GM12878 (cell line): ENCODE measurements around the gene CENPP. TPM values are rescaled to one million over a fixed set of nuclear protein-coding genes. Genes with fewer than 3 reads are reported as not detected.

ENCODE experiments used
- ATAC-seq: fragments of 200-7000 bp; cut with Tn5 transposase; 3 replicates; pipeline ENCODE4 v1.9.1; 2020; ENCODE audit warnings: mild to moderate bottlenecking, moderate library complexity
- BruUV-seq: library from RNA; stranded (reverse); fragments of 400-500 nt; replicated peaks from 2 replicates; lab custom pipeline; 2021; lab: Mats Ljungman, UMichigan
- CTCF ChIA-PET: fragments of 300-600 bp; sonication (Branson Sonifier 250); formaldehyde crosslinking; extraction: SDS; loops from one replicate; lab custom pipeline; 2021; ENCODE audit warnings: inconsistent platforms; lab: Yijun Ruan, JAX
- POLR2A ChIA-PET: fragments of 350-600 bp; formaldehyde crosslinking; extraction: SDS; loops from one replicate; lab custom pipeline; 2021; ENCODE audit warnings: inconsistent platforms; lab: Charles Lee
- RAD21 ChIA-PET: fragments of 300-600 bp; sonication (Branson Sonifier 250); formaldehyde crosslinking; loops from one replicate; lab custom pipeline; 2023; ENCODE audit warnings: antibody characterized with exemption; ENCODE audit not compliant: unreplicated experiment; lab: Charles Lee
- SMC1A ChIA-PET: fragments of 300-600 bp; sonication (Branson Sonifier 250); formaldehyde crosslinking; loops from one replicate; lab custom pipeline; 2023; ENCODE audit not compliant: unreplicated experiment, uncharacterized antibody; lab: Charles Lee
- DNase-seq: peaks from one replicate; pipeline ENCODE4 v3.0.0-alpha.2; 2011; ENCODE audit warnings: low read depth, low spot score
- FAIRE-seq: peaks from 3 replicates; lab custom pipeline; 2011; peaks lifted over from hg19 to GRCh38; lab: Jason Lieb, UNC
- H2AFZ ChIP-seq: 2 replicates; pipeline ENCODE4 v1.6.0; 2011; ENCODE audit warnings: low read depth, low read length, control low read depth; ENCODE audit not compliant: control insufficient read depth
- H3K27ac ChIP-seq: 2 replicates; pipeline ENCODE4 v1.5.1; 2011; ENCODE audit warnings: control low read depth; ENCODE audit not compliant: control insufficient read depth, insufficient read depth
- H3K27me3 ChIP-seq, 2 experiments: replicated peaks in 1 of 2; 2 replicates each; pipeline versions ENCODE4 v1.6.0 to v1.6.1; 2011; ENCODE audit warnings: low read length in 1 of 2; ENCODE audit not compliant: control insufficient read depth in 2 of 2, insufficient read depth in 2 of 2
- H3K36me3 ChIP-seq, 2 experiments: 2 replicates each; pipeline ENCODE4 v1.5.1; 2011; ENCODE audit warnings: low read length in 1 of 2; ENCODE audit not compliant: control insufficient read depth in 2 of 2, insufficient read depth in 2 of 2
- H3K4me1 ChIP-seq: 2 replicates; pipeline ENCODE4 v1.6.1; 2011; ENCODE audit warnings: mild to moderate bottlenecking, low read length, moderate library complexity, mixed read lengths; ENCODE audit not compliant: control insufficient read depth, insufficient read depth
- H3K4me2 ChIP-seq: 2 replicates; pipeline ENCODE4 v1.6.0; 2011; ENCODE audit warnings: control low read depth; ENCODE audit not compliant: control insufficient read depth, insufficient read depth
- H3K4me3 ChIP-seq: fragments of 200-600 bp; sonication (generic); 2 replicates; pipeline ENCODE4 v1.5.1; 2016
- H3K79me2 ChIP-seq: 2 replicates; pipeline ENCODE4 v1.6.0; 2011; ENCODE audit warnings: low read length; ENCODE audit not compliant: control insufficient read depth, insufficient read depth
- H3K9ac ChIP-seq: 2 replicates; pipeline ENCODE4 v1.8.0; 2011; ENCODE audit warnings: low read length, control low read depth, mixed read lengths; ENCODE audit not compliant: control insufficient read depth, insufficient read depth
- H3K9me3 ChIP-seq: replicated peaks from 3 replicates; pipeline ENCODE4 v1.5.1; 2011; ENCODE audit warnings: mild to moderate bottlenecking, low read length; ENCODE audit not compliant: control insufficient read depth, insufficient read depth
- H4K20me1 ChIP-seq: 2 replicates; pipeline ENCODE4 v1.6.0; 2011; ENCODE audit not compliant: control insufficient read depth, insufficient read depth
- EP300 ChIP-seq, 2 experiments: fragments of 150-350 bp in 1 of 2; IDR thresholded peaks; 2 replicates each; pipeline ENCODE4 v1.6.1; 2011 to 2012; ENCODE audit warnings: low read depth in 2 of 2, low read length in 2 of 2, borderline replicate concordance in 1 of 2, improper control_type of control experiment in 1 of 2, inconsistent platforms in 1 of 2; ENCODE audit not compliant: control insufficient read depth in 1 of 2
- HDAC6 ChIP-seq: fragments of 200-600 bp; sonication (generic); IDR thresholded peaks from one replicate; pipeline ENCODE4 v1.8.0; 2017; ENCODE audit warnings: antibody characterized with exemption; ENCODE audit not compliant: unreplicated experiment
- HSF1 ChIP-seq: fragments of 150-350 bp; IDR thresholded peaks from 2 replicates; pipeline ENCODE4 v1.6.1; 2014; ENCODE audit warnings: mild to moderate bottlenecking, low read depth, low read length
- JUNB ChIP-seq: IDR thresholded peaks from 2 replicates; pipeline ENCODE4 v1.6.1; 2016; ENCODE audit warnings: antibody characterized with exemption, mild to moderate bottlenecking
- KAT2A ChIP-seq: conservative IDR thresholded peaks from 2 replicates; pipeline ENCODE4 v1.6.1; 2011; ENCODE audit warnings: low read depth, low read length; ENCODE audit not compliant: control insufficient read depth
- MEF2B ChIP-seq: fragments of 450-650 bp; IDR thresholded peaks from 2 replicates; pipeline ENCODE4 v1.6.1; 2018; ENCODE audit warnings: mild to moderate bottlenecking, moderate library complexity; ENCODE audit not compliant: partially characterized antibody, poor library complexity, severe bottlenecking
- NFXL1 ChIP-seq: fragments of 450-650 bp; IDR thresholded peaks from 2 replicates; pipeline ENCODE4 v1.6.1; 2017; ENCODE audit warnings: antibody characterized with exemption, mild to moderate bottlenecking, borderline replicate concordance
- PAX5 ChIP-seq: IDR thresholded peaks from 2 replicates; pipeline ENCODE4 v1.6.1; 2011; ENCODE audit warnings: low read depth, low read length, borderline replicate concordance
- PML ChIP-seq: IDR thresholded peaks from 2 replicates; pipeline ENCODE4 v1.6.1; 2012; ENCODE audit warnings: low read length, inconsistent platforms
- RELA ChIP-seq: fragments of 450-650 bp; IDR thresholded peaks from 2 replicates; pipeline ENCODE4 v1.8.0; 2014; ENCODE audit warnings: borderline replicate concordance; ENCODE audit not compliant: partially characterized antibody
- STAT3 ChIP-seq: IDR thresholded peaks from 2 replicates; pipeline ENCODE4 v1.6.1; 2011; ENCODE audit warnings: low read depth, low read length, improper control_type of control experiment
- ZNF217 ChIP-seq: fragments of 450-650 bp; IDR thresholded peaks from 2 replicates; pipeline ENCODE4 v1.6.1; 2017; ENCODE audit warnings: antibody characterized with exemption, mild to moderate bottlenecking
- WGBS: methylation state at CpG from one replicate; pipeline ENCODE4 v1.1.6; 2016; ENCODE audit warnings: low lambda C conversion rate; ENCODE audit not compliant: insufficient replicate concordance, insufficient coverage; ENCODE audit errors: missing lambda C conversion rate; 5-methylcytosine and 5-hydroxymethylcytosine counted together
- in situ Hi-C: fragments of 300-500 bp; cut with MboI; formaldehyde crosslinking; loops from 9 replicates; pipeline ENCODE4 v1.14.3; 2018; ENCODE audit warnings: mixed read lengths
- intact Hi-C: fragments of 100-400 bp; cut with micrococcal nuclease; formaldehyde crosslinking; loops from one replicate; pipeline ENCODE4 v1.14.2; 2022; ENCODE audit not compliant: unreplicated experiment
- polyA plus RNA-seq, 11 experiments: library from polyadenylated mRNA; depleted of rRNA in 4 of 11; unstranded in 6 of 11; stranded (reverse) in 5 of 11; fragments of >200 nt; fragmentation: Nextera tagmentation in 4 of 11; fragmentation: Illumina TruSeq in 1 of 11; extraction: Ambion mirVana in 4 of 11; extraction: Trizol in 1 of 11; gene quantifications; 1 replicate in 1 of 11; 2 replicates in 10 of 11; pipeline versions ENCODE4 v1.2.1 to v1.2.3, GENCODE V29; 2011 to 2016; ENCODE audit warnings: inconsistent platforms in 2 of 11, missing spikeins in 2 of 11, low read depth in 1 of 11
- total RNA-seq, 4 experiments: library from RNA; depleted of rRNA in 3 of 4; stranded (reverse); fragments of >200 nt in 3 of 4; fragmentation: Illumina TruSeq in 1 of 4; extraction: Trizol in 1 of 4; gene quantifications; 2 replicates each; pipeline versions ENCODE4 v1.2.1 to v1.2.3, GENCODE V29; 2013 to 2021
- TF ChIP-seq, protein P1 (sequence below): IDR thresholded peaks from 2 replicates; pipeline ENCODE4 v1.6.1; 2012; ENCODE audit warnings: improper control_type of control experiment, low read depth, low read length; ENCODE audit not compliant: insufficient replicate concordance
- TF ChIP-seq, protein P2 (sequence below): fragments of 450-650 bp; IDR thresholded peaks from 2 replicates; pipeline ENCODE4 v1.6.1; 2016; ENCODE audit warnings: mild to moderate bottlenecking

Gene CENPP
- total and polyA plus RNA-seq, 10 of the 15 experiments (the other 5 are each of a cell fraction or from before 2014, with no cell fraction given): 9.4 to 31.4 (median 19.8) TPM

DNA sequence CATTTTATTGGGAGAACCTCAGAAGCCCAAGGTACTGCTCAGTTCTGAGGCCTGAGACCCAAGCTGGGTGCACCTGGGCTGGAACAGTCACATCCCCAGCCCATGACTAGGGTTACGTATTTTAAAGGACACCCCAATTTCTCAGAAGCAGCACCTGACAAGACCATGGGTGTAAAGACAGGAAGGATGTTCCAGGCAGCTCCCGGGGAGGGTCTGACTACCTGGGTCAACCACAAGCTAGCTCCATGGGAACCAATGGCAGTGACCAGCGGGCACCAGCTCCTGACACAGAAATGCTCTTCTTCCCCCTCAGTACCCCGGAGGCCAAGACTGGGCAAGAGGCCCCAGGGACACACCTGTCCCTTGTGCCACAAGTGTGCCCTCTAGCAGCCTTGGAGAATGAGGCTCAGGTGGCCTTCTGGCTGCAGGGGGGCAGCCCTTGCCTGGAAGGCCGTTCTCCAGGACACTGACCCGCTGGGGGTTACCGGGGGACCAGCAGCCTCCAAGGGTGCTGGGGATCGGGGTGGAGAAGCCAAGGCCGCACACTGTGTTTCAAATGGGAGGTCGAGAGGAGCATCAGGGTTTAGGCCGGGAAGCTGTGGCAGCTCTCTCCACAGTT, 291.6 kb downstream of the CENPP start:
- ChIA-PET SMC1A (no interaction called here), CTCF (interaction anchor here (1.4 kb wide), 1 partner anchor 10 kb away, joined by 3 read pairs; no protein-coding TSS in a partner anchor), POLR2A (no interaction called here), RAD21 (no interaction called here)
- H3K4me2 ChIP-seq: no peak overlapping the region
- no peaks in the 10 kb centered on the region for H4K20me1 ChIP-seq
- H3K79me2 ChIP-seq: no peaks in the 10 kb centered on the region
- FAIRE-seq (no peak), ATAC-seq (no peak), DNase-seq (no peak)
- no peaks in the 10 kb centered on the region for H3K9me3 ChIP-seq
- H2AFZ ChIP-seq: no peak overlapping the region
- intact Hi-C loops (no loop called here), in situ Hi-C loops (no loop called here)
- H3K4me1 ChIP-seq: no peaks in the 10 kb centered on the region
- H3K36me3 ChIP-seq: peaks cover 18 to 23% of the 10 kb centered on the region in 2 experiments
- H3K27me3 ChIP-seq: no peaks in the 10 kb centered on the region
- H3K27ac ChIP-seq: no peak overlapping the region
- WGBS: 88% methylated on average over 11 of the region's 11 CpGs
- no TSS peak for BruUV-seq
- H3K4me3 ChIP-seq: no peak overlapping the region
- TF ChIP-seq, protein P1, sequence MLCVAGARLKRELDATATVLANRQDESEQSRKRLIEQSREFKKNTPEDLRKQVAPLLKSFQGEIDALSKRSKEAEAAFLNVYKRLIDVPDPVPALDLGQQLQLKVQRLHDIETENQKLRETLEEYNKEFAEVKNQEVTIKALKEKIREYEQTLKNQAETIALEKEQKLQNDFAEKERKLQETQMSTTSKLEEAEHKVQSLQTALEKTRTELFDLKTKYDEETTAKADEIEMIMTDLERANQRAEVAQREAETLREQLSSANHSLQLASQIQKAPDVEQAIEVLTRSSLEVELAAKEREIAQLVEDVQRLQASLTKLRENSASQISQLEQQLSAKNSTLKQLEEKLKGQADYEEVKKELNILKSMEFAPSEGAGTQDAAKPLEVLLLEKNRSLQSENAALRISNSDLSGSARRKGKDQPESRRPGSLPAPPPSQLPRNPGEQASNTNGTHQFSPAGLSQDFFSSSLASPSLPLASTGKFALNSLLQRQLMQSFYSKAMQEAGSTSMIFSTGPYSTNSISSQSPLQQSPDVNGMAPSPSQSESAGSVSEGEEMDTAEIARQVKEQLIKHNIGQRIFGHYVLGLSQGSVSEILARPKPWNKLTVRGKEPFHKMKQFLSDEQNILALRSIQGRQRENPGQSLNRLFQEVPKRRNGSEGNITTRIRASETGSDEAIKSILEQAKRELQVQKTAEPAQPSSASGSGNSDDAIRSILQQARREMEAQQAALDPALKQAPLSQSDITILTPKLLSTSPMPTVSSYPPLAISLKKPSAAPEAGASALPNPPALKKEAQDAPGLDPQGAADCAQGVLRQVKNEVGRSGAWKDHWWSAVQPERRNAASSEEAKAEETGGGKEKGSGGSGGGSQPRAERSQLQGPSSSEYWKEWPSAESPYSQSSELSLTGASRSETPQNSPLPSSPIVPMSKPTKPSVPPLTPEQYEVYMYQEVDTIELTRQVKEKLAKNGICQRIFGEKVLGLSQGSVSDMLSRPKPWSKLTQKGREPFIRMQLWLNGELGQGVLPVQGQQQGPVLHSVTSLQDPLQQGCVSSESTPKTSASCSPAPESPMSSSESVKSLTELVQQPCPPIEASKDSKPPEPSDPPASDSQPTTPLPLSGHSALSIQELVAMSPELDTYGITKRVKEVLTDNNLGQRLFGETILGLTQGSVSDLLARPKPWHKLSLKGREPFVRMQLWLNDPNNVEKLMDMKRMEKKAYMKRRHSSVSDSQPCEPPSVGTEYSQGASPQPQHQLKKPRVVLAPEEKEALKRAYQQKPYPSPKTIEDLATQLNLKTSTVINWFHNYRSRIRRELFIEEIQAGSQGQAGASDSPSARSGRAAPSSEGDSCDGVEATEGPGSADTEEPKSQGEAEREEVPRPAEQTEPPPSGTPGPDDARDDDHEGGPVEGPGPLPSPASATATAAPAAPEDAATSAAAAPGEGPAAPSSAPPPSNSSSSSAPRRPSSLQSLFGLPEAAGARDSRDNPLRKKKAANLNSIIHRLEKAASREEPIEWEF: no peak
- TF ChIP-seq ZNF217: no peak
- TF ChIP-seq NFXL1: no peak
- no peak for TF ChIP-seq PAX5
- TF ChIP-seq HSF1: no peak
- TF ChIP-seq PML: no peak
- TF ChIP-seq, protein P2, sequence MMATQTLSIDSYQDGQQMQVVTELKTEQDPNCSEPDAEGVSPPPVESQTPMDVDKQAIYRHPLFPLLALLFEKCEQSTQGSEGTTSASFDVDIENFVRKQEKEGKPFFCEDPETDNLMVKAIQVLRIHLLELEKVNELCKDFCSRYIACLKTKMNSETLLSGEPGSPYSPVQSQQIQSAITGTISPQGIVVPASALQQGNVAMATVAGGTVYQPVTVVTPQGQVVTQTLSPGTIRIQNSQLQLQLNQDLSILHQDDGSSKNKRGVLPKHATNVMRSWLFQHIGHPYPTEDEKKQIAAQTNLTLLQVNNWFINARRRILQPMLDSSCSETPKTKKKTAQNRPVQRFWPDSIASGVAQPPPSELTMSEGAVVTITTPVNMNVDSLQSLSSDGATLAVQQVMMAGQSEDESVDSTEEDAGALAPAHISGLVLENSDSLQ: no peak
- no peak for TF ChIP-seq JUNB
- TF ChIP-seq HDAC6: no peak
- TF ChIP-seq KAT2A: no peak
- no peak for TF ChIP-seq RELA
- TF ChIP-seq MEF2B: no peak
- no peak for TF ChIP-seq EP300 (IDR thresholded peaks at IDR 0.05; ENCODE audit: borderline replicate concordance in 1 of 2, control insufficient read depth in 1 of 2, low read depth in 2 of 2, low read length in 2 of 2)
- no peak for TF ChIP-seq STAT3
- H3K9ac ChIP-seq: no peak overlapping the region
